GM19193 (cell line): ENCODE measurements around the gene RNF123.
A peak's percentile ranks its signal among the peaks of the same experiment; 100 is the strongest.

ENCODE experiments used
- POLR2A ChIP-seq: IDR thresholded peaks from 4 replicates; pipeline ENCODE4 v1.6.1; 2011; ENCODE audit not compliant: insufficient read depth, insufficient read length; ENCODE audit errors: extremely low read depth

The RNF123 gene

DNA sequence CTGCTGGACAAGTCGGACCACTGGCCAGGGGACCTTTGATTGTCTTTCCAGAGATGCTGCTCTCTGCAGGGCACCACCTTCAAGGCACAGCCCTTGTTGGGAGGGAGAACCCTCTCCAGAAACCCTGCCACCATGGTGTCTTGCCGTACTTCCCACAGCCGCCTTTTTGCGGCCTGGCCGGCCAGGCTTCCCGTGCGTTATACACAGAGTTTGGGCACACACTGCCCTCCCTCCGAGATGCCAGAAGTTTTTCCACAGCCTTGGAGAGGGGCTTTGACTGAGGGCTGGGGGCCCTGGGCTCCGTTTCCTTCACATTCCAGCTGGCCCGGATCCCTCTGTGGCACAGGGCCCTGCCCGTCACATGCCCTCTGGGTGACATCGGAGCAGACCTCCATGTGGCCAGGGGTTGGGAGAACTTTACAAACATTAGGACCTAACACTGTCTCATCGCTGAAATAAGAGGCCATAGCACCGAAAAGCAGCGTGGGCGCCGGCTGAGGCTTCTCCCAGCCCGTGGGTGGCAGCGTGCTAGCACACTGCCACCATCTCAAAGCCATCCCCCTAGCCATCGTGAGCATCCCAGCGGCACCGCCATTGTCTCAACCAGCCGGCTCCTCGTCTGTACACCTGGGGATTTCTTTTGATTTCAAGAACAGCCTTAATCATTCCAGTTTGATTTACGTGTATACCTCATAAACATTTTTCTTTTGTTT is 21.5 kb upstream of the RNF123 start:
- no peak for TF ChIP-seq POLR2A

DNA sequence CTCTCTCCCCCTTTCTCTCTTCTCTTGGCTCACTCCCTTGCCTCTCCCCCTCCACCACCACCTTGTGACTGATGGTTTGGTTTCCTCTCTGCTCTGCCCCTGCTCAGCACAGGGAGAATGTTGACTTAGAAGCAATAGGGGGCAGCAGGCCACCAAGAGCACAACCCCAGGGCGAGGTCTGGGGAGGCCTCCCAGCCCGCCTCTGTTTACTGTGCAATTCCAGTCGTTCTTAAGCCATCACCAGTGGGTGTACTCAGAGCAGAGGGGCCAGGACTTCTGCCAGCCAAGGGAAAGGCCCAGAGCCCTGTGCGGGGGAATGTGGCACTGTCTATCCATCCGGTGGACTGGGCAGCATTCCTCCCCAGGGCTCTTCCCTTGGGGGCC is 21.0 kb upstream of the RNF123 start:
- no peak for TF ChIP-seq POLR2A

DNA sequence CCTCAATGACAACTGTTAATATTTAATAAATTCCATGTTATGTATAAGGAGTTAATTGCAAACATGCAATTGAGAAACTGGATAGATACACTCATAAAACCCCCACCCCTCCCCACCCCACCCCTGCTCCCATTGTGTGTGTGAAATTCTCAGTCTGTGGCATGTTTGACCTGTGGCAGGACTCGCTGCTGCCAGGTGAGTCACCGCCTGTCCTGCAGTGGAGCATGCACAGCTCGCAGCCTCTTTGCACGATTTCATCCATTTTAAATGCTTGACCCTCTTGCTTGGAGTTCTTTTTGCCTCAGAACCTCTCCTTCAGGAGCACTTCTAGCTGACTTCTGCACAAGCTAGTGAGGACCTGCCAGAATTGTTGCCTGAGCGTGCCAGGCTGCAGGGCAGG is 20.5 kb upstream of the RNF123 start:
- no peak for TF ChIP-seq POLR2A

DNA sequence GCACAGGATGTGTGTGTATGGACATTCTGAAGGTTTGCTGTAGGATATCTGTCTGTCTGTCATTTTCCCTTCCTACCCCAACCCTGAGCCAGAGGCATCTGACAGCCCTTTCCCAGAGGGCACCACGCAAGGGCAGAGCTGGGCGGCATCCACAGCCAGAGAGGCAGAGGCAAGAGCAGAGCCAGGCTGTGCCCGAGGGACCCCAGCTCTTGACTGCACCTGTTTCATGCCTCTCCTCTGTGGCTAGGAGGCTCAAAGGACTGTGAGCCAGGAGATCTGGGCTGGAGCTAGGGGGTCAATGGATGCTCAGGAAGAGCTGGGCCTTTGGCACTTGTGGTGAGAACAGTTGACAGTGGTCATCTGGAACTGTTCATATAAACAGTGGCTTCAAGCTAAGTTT is 20.0 kb upstream of the RNF123 start:
- no peak for TF ChIP-seq POLR2A

DNA sequence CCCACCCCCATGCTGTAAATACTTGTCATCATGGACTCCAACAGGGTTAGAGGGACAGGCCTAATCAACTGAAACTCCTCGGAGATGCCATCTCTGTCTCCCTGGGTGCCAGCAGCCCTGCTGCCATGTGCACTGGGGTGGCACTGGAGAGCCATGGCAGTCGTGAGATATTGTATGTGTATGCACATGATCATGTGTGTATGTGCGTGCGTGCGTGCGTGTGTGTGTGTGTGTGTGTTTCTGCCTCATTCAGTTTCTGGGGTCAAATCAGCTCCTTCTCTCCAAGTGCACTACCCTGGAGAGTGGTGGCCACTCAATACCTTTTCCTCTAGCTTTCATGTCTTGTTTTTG is 18.4 kb upstream of the RNF123 start:
- TF ChIP-seq POLR2A: no peak

DNA sequence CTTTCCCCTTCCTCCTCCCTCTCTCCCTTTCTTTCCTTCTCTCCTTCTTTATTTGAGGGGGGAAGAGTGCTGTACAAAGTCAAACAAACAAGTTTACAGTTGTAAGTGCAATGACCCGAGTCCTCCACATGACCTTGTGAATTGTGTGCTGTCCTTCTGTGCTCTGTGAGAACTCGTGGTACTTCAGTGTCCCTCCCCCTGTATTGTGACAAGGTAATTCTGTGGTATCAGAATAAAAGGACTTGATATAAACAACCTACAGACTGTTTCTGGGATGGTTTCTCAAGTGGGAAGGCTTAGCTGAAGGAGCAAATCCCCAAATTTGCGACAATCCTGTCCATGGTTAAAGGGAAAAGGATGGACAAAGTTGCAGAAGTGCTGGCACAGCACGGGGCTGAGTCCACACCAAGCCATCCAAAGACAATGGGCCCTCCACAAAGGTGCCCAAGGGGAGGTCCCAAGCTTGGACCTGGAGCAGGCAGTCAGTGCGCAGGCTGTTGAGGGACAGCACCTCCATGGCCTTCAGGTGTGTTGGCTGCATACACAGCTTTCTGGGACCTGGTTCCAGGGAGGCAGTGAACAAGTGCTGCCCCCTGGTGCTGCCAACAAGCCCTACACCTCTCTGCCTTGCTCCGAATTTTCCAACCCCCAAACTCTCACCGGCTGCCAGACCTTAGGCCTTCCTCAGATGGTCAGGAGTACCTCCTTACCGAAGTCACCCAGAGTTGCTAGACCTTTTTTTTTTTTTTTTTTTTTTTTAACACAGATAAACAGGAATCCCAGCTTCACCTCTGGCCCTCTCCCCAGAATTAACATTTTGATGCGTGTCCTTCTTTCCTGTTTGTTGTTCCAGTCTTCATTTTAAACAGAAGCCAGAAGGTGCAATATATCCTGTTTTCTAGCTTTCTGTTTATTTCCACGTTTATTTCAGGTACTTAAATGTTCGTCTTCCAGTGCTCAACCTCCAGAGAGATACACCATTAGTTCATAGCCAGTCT is 17.8 kb upstream of the RNF123 start:
- no peak for TF ChIP-seq POLR2A

DNA sequence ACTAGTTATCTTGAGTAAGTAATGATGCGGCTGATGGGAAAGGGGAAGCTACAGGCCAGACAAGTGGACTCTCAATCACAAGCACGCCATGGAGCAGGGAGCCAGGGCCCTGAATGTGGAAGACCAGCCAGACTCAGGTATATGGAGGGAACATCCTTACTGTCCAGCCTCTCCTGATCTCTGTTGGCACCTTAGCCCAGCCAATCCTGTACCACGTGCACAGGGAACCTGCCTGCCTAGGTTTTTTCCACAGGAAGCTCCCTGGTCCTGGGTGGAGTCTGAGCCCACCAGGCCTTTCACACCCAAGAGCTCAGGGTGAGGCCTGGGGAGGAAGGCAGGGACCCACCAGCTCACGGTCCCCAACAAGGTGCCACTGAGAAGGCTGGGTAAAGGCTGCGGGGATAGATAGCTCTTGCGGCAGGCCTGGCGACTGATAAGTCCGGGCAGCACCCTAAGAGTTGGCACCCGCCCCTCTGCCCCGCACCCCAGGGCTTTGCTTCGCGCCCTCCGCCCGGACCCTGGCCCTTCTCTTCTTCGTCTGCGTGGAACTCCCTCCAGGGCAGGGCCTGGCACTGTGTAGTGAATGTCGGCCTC is 16.1 kb upstream of the RNF123 start:
- TF ChIP-seq POLR2A: no peak

DNA sequence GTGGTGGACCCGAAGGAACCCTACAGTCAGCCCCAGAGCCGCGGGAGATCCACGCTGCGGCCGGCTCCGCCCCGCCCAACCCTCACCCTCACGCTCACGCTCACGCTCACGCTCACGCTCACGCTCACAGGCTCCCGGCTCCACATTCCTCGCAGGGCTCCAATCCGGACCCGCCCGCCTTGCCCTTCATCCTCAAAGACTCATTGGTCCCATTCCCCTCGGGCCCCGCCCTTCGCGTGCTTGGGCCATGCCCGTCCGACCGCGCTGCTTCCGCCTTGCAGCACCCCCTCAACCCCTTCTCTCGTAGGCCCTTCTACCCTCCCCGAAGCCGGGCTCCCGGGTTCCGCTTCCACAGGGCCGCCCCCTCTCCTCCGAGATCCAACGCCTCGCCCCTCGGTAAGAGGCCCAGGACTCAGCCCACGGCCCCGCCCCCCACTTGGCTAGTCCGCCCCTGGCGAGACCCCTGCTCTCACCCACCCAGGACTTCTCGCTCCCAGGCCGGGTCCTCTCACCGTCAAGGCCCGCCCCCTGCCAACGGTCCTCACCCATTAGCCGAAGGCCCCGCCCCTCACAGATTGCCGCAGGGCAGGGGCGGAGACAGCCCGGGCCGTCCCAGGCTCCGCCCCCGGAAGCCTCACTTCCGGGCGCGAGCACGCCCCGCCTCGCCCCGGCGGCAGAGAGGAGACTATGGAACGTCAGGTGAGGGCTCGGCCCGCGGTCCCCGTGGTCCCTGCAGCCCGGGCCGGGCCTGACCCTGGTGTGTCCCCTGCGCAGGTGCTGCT is 15.5 kb upstream of the RNF123 start, which contains the start of gene APEH:
APEH (plus strand) TSS at position 637 of the 782 bp plus-strand sequence; CDS start at position 688, 51 bp downstream.
- peak; percentile 85 for TF ChIP-seq POLR2A

DNA sequence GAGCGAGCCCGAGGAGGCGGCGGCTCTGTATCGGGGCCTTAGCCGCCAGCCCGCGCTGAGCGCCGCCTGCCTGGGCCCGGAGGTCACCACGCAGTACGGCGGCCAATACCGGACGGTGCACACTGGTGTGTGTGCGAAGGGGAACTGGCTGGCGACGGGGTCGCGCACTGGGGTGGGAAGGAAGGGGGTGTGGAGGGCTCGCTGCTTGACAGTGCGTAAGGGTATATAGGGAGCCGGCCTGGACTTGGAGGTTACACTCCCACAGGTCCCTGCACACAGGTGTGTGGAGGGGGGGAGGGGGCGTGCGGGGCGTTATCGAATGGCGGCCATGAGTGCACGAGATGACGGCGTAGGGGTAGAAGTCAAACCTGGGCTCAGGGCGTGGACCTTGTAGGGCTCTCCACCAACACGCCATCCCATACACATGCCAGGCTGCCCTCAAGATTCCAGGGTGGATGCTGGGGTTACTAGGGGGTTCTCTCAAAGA is 14.8 kb upstream of the RNF123 start:
- no peak for TF ChIP-seq POLR2A

DNA sequence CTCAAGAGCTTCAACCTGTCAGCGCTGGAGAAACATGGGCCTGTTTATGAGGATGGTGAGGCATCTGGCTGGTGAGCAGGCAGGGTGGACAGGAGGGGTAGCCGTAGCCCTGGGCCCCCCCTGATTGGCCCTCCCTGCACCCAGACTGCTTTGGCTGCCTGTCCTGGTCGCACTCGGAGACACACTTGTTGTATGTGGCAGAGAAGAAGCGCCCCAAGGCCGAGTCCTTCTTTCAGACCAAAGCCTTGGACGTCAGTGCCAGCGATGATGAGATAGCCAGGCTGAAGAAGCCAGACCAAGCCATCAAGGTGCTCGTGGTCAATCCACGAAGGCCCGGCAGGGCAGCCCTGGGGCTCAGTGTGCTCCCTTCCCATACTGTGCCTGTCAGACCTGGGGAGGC is 13.4 kb upstream of the RNF123 start:
- TF ChIP-seq POLR2A: no peak

DNA sequence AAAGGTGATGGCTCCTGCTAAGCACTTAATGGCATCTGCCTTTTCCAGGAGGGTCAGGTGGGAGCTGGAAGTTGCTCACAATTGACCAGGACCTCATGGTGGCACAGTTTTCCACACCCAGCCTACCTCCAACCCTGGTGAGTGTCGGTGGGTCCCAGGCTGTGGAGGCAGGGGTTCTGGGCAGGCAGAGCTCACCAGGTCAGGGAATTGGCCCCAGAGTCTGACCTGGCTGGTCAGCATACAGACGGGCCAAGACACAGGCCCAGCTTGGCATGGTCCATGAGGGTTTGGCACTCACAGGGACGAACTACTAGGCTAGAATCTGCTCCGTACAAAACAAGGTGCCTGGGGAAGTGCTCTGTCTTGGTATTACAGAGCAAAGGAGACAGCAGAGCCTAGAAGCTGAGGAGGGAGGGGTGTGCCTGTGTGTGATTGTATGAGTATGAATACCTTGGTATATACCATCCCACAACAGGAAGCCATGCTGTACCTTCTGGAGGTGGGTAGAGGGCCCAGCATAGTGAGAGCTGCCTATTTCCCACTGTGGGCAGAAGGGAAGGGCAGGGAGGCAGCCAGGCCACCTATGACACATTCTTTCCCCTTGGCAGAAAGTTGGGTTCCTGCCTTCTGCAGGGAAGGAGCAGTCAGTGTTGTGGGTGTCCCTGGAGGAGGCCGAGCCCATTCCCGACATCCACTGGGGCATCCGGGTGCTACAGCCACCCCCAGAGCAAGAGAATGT is 8.7 kb upstream of the RNF123 start:
- no peak for TF ChIP-seq POLR2A

DNA sequence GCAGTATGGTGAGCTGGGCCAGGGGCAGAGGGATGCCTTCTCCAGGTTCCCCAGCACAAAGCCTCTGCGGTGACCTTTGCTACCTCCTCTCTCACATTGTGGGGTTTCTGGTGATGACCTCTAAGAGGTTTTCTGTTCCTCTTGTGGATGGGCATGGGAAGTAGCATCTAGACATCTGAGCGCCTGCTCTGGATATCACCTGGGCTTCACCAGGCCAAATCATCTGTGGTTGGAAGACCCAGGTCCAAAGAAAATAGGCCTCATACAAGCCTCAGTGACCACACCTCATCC is 8.2 kb upstream of the RNF123 start:
- TF ChIP-seq POLR2A: no peak

DNA sequence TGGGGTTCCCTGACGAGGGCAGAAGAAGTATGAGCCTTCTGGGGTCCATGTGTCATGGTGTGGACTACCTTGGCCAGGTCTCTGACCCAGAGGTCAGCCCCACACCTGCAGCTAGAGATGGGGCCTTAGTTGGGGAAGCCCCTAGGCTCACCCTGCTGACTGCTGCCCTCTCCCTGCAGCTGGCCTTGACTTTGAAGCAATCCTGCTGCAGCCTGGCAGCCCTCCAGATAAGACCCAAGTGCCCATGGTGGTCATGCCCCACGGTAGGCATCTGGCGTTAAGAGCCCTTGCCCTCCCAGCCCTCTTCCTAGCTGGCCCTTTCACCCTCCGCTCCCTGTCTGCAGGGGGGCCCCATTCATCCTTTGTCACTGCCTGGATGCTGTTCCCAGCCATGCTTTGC is 7.8 kb upstream of the RNF123 start:
- no peak for TF ChIP-seq POLR2A

DNA sequence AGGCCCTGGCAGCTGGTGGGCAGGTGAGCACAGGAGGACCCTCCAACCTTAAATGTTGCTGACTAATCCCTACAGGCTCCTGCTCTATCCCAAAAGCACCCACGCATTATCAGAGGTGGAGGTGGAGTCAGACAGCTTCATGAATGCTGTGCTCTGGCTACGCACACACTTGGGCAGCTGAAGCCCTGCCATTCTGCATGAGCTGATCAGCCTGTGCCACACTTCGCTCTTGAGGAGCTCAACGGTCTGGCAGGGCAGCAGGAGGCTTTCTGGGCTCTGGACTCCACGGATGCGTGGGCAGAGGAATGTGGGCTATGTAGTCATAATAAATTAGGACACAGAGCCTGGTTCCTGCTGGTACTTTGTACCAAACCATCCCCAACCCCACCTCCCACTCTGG is 6.2 kb upstream of the RNF123 start:
- no peak for TF ChIP-seq POLR2A
